B cell (primary cell): ENCODE results near the gene RAB11B.
"Not testable (repeated sequence)": the region's sequence is repeated elsewhere in the genome, so short reads cannot be mapped to it uniquely, and the experiment has no call there.

Experiments used
- CTCF ChIP-seq: fragments of 200-600 bp; IDR thresholded peaks from one replicate; pipeline ENCODE4 v1.8.0; 2022; ENCODE audit warnings: antibody characterized with exemption, mild to moderate bottlenecking
- EZH2 ChIP-seq: IDR thresholded peaks from 2 replicates; pipeline ENCODE4 v1.6.1; 2012; ENCODE audit warnings: borderline replicate concordance, low read depth, mild to moderate bottlenecking, moderate library complexity, low read length; ENCODE audit not compliant: insufficient read depth, poor library complexity, severe bottlenecking

- TF ChIP-seq CTCF, EZH2: not testable (repeated sequence)
Observed at GRCh38 chr19:8425331-8425730, 35.2 kb downstream of the RAB11B start.
